HG02981 (cell line): ENCODE results near the gene ISL1.

Experiments
- ATAC-seq: cut with Tn5 transposase; IDR thresholded peaks from one replicate; pipeline ENCODE4 v1.9.1; 2021; ENCODE audit warnings: mild to moderate bottlenecking, moderate library complexity; ENCODE audit not compliant: unreplicated experiment

Gene ISL1

DNA sequence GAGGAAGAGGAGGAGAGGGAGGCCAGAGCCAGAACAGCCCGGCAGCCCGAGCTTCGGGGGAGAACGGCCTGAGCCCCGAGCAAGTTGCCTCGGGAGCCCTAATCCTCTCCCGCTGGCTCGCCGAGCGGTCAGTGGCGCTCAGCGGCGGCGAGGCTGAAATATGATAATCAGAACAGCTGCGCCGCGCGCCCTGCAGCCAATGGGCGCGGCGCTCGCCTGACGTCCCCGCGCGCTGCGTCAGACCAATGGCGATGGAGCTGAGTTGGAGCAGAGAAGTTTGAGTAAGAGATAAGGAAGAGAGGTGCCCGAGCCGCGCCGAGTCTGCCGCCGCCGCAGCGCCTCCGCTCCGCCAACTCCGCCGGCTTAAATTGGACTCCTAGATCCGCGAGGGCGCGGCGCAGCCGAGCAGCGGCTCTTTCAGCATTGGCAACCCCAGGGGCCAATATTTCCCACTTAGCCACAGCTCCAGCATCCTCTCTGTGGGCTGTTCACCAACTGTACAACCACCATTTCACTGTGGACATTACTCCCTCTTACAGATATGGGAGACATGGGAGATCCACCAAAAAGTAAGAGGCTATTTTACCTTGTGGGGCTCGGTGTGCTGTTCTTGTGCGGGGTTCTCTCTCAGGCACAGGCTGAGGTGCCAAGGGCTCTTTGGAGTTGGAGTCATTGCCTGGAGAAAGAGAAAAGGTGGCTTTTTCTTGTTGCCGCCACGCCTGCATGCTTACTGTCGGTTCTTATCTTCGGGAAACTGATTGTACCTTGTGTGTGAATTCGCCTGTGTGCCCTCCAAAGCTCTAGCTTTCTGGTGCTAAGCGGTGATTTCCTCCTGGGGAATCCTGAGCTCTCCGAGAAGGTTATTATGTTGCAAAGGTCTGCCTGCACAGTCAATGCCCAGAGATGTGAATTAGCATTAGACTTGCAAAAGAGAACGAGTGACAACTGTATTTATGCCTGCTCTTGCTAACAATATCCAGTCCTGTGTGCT, at the start of gene ISL1:
TSS of gene ISL1 (plus strand) at position 318 of the 991 bp plus-strand sequence. CDS start at position 542, 224 bp downstream.
- ATAC-seq, result no peak

DNA sequence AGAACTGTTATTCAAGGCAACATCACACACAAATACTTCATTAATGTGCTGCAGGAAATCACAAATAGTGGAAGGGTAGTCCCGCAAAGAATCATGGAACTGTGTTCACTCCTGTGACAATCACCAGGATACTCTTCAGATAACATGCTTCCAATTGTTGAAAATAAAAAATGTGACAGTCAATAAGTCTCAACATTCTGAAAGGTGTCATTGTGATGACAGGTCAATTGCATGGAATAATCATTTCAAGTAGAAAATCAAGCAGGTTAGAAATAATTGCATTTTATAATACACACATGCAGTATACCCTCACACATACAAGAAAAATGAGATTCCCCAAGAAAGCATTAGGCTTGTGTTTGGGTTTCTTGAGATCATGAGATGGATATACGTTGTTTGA, 46.4 kb upstream of the ISL1 start:
- no peak for ATAC-seq

DNA sequence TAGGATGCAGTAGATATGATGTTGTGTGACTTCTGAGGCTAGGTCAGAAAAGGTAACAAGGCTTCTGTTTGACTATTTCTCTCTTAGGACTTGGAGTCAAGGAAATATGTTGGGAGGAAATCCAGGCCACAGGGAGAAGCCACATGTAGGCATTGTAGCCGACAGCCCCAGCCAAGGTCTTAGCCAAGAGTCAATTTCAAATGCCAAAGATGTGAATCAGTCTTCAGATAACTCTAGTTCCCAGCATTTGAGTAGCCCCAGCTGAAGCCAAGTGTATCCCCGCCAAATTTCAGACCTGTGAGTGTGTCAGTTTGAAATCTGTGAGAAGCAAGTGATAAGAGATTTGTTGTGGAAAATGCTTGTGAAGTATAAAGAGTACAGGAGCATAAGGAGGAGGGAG, 38.1 kb upstream of the ISL1 start:
- no peak for ATAC-seq

DNA sequence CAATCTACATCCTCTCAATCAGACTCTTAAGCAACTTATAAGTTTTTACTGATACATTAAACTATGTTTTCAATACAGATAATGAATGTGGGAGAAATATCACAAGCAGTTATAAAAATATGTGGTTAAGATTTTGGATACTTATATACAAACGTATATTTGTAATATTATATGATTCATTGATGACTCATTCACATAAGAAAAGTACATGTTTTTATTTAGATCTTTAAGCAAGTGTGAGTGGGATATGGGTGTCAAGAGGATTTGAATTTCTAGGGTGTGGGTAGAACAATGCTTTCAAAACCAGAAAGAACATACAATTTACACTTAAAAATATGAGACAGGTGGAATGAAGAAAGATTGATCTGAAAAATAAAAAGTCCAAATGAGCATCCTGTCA, 36.1 kb upstream of the ISL1 start:
- no peak for ATAC-seq

DNA sequence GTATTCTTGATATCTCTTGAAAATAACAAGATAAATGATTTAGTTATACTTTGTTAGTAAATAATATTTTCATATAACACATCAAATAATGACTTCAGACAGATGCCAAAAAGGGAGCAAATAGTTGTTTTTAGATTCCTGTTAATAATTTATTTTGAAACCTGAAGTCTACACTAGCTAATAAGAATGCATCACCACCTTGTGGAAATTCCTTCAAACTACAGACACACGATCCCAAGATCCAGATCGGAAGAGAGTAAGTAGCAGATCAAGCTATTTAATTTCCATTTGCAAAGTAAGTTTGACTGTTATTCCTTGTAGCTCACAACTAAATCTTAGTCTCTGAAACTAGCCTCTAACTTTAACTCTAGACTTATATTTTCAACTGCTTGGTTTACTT, 35.5 kb upstream of the ISL1 start:
- no peak for ATAC-seq

DNA sequence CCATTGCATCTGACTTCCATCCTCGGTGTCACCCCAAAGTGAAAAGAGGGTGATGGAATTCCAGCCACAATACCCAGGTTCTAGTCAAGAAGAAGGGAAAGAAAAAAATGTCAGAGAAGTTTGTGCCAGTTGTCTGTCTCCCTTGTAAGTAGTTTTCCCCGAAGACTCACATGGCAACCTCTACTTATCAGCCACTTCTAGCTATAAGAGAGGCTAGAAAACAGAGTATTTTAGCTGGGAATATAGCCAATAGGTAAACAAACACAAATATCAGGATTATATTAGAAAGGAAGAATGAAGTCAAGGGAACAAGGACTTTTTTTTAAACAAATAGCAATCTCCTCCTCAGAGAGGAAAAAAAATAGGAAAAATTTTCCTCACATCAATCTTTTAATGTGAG, 12.2 kb upstream of the ISL1 start:
- no peak for ATAC-seq

DNA sequence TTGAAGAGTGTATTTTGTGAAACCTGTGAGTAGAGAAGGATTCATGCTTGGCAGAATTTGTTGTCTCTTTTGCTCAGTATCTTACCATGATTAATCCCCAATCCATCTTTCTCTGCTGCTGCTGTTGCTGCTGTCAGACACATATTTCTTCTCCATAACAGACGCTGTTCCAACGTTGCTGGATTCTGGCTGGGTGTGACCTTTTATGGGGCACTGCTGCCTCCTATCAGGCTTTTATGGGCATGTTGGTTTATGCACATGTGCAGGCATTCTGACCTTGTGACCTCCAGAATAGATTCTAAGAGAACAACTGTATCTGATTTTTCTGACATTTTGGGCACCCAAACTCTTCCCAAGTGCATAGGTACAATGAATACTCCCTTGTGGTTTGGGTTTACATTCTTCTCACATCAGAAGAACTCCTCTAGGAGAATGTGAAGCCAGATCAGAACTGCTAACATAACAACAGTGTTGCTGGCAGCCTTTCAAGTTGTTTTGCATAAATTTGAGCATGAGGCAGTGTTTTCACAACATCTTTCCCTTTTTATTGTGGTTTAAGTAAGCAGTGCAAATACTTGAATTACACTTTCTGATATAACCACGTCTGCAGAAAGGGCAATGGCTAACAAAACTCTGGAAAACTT, 9.2 kb upstream of the ISL1 start:
- ATAC-seq, result no peak

DNA sequence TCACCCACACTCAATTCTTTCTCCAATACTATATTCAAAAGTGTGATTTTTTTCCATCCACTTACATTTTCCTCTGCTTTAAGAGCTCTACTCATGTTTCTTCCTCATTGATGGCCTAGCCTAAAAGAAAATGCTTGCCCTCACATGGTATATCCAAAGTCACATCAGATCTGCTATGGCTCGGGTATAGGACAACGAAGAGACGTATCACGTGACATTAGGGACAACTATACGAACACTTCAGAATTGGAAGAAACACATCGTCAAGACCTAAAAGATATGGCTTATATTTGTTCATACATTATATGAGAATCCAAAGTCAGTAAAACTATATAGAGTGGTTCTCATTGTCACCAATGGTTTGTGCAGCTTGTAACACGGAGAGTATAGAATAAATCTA, 8.2 kb upstream of the ISL1 start:
- no peak for ATAC-seq

DNA sequence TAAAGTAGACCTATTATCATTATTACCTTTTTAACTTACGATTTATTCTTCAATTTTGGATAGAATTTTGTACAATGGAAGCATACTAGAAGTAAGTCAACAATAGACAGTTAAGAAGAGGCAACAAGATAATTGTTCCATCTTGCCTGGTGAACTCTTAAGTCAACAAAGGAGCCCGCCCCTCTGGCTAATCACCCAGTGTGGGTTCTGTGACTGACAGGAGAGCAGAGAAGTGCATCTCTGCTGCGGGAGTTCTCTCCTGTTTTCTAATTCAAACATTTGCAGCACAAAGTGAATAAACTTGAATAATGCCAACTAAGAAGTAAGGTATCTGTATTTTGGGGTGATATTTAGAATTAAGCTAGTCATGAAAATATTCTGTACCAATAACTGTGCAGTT, 6.7 kb upstream of the ISL1 start:
- no peak for ATAC-seq

DNA sequence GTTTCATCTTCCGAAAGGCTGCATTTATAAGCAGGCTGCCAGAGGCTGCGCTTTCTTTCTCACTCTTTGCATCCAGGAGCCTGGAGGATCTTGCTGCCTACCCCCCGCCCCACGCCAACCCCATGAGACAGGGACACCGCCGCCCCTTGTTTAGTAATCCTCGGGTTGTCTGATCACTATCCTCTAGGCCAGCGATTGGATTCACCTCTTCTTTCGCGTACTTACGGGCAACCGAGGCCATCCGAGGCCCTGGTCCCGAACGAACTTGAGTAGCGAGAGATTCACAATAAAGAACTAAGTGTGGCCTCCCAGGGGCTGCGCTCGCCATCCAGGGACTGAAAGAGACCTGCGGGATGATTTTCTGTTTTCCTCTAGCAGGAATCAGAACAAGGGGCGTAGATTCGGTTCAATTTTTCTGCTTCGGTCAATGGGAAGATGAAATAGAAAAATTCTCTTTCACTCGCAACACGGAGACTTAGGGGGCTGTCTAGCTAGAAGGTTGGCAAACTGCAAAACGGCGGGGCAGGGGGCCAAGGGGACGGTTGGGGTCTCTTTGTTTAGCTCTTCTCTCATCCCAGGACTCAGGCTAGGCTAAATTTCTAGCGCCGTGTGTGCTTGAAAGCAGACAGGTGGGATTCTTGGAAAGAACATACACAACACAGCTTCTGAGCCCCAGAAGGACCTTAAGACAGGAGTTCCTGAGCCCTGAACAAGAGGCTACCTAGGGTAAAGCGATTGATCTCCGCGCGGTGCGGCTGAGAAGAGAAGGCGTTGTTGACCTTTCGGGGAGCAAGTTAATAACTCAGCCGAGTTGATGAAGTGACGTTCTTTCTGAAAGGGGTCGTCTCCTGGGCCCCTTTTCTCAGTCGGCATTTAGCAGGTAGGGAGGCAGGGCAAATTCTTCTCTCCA, 5.8 kb upstream of the ISL1 start:
- no peak for ATAC-seq

DNA sequence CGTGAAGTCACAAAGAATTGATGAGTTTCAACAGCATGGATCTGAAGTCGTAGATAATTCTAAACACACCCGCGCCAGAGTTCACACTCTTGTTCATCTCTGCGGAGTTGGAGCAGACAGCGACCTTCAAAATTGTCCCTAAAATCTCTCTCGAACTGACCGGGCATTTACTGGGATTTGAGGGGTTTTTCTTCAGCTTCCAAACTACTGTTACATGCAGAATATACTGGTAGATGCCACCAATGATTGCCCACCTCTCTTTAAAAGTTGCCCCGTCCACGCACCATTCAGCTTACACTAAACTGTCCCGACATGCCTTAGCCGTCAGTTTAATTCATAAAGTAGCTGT, 5.2 kb upstream of the ISL1 start:
- no peak for ATAC-seq

DNA sequence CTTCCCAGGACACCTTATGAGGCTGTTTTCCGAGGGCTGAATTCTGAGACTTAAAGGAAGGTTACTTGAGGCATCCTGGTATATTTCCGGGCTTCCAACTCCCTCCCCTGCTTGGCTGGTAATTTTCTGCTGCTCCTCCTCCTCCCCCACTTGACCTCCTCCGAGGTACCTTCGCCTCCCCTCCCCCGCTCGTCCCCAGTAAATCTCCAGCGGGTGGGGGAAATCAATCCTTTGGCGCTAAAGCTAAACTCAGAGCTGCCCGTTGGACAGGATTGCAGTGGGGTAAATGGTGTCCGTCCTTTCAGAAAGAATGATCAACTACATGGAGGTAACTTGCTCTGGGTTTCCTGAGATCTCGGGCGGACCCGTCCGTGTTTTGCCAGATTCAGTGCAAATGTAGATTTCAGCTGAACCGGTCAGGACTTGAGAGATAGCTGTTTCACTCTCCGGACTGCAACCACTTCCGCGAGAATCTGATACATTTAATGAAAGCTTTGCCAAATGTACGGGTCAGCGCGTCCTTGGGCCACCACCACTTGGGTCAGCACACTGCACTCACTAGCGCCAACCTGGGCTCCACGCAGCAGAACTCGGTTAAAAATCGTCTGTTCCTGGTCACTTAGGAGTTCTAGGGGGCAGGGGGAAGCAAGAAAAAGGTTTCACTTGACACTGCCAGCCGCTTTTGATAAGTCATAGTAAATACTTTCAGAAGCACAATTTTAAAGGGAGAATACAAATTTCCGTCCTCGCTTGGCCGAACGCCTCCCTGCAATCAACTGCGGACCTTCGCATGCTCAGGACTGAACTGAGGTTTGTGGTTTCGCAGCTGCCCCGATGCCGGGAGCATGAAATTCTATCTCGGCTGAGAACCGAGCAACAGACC, 4.6 kb upstream of the ISL1 start:
- no peak for ATAC-seq

DNA sequence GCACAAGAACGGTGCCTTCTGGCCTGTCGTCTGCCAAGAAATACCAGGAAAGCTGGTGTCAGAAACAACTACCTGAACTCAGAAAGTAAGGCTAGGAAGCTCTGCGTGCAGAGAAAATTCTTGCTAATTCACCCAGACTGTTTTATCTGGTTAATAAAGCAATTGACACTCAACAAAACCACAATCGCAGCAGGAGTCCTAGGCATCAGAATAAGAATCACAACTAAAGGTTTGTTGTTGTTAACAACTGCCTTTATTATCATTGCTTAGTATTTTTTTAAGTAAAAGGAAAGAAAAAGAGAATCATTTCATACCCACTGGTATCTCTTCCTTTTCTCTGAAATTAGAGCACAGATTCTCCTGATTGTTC, 3.9 kb upstream of the ISL1 start:
- ATAC-seq, result no peak

DNA sequence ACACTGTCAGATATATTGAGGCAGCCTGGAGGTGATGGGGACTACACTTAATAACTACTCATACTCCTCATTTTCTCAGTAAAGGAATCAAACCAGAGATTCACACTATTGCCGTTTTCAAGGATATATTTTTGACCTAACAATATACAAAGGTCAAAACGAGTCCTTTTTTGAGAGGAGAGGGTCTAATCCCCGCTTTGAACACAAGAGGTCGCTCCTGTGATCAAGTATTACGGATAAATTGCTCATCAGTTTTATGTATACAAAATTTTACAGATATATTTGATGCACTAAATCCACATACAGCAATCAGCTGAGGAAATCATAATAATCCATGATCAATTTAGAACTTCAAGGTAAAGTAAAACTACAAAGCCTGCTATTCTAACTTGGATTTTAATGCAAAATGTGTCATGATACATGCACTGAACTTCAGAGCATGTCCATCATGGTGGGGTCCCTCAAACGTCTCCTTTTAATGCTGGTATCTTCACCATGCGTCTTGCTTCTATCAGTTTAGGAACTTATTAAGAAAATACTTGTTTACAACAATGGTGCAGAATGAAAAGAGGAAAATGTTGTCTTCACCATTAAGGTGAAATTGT, 2.5 kb upstream of the ISL1 start:
- ATAC-seq, result no peak

DNA sequence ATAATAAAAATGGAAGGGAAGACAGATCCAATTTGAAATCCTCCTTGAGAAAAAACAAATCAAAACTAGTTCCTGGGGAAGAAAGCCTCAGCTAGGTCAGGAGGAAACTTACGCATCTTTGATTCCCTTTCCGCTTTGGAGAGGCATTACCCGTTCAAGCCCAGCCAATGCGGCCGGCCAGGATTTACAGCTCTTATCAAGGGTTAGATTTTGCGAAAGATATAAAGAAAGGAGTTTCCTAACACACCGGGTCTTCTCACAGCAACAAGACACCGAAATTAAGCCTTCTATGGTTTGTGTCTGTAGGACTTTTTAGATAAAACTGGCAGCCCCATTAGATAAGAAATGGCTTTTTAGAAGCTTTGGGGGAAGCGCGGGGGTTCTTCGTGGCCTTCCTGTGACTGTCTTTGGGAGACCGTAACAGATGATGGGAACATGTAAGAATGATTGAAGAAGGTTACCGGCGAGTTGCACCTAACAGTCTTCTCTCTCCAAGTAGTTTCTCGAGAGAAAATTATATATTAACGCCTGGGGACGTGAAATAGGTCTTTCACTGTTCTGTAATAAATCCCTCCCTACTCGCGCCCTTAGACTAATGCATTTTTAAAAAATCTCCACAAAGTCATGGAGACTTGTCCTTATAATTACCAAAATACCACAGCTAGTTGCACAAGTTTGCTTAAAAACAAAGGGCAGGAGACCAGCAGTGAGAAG, 1.3 kb upstream of the ISL1 start:
- ATAC-seq, result no peak

DNA sequence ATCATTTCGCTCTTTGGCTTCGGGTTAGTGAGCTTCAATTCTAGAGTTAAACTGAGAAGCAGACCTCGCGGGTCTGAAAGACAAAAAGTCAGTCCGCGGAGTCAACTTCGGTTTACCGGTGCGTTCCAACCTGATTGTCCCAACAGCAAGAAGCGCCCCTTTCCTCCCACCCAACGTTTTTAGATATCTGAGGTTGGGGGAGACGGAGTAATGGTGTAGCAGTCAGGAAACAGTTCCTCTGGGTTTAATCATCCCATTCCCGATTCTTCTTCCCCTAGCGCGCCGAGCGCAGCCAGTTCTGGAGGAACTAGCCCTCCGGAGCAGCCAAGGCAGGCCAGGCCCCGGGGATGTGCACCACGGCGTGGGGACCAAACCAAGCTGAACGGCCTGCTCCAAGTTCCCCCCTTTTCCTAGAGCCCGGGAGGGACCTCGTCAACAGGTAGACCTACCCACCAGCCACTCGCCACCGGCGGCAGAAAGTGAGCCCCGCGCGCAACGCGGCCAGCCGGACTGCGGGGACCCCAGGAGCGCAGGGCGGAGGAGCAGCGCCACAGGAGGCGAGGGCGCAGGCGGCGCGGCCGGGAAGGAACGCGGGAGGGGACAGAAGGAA, 622 bp upstream of the ISL1 start:
- ATAC-seq, result no peak

DNA sequence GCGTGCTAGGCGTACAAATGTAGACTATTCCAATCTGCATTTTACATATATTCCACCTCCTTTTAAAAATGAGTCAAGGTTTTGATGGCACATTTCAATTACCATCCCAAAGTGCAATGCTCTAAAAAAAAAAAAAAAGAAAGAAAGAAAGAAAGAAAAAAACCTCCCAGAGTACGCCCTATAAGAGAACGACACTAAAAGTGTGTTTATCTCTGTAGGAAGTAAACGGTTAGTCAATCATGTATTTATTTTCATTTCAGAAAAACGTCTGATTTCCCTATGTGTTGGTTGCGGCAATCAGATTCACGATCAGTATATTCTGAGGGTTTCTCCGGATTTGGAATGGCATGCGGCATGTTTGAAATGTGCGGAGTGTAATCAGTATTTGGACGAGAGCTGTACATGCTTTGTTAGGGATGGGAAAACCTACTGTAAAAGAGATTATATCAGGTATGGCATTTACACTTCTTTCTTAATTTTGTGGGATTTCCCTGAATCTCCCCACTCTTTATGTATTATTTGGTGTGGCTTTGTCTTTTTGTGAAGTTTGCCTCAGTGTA, 1.1 kb downstream of the ISL1 start:
- no peak for ATAC-seq

DNA sequence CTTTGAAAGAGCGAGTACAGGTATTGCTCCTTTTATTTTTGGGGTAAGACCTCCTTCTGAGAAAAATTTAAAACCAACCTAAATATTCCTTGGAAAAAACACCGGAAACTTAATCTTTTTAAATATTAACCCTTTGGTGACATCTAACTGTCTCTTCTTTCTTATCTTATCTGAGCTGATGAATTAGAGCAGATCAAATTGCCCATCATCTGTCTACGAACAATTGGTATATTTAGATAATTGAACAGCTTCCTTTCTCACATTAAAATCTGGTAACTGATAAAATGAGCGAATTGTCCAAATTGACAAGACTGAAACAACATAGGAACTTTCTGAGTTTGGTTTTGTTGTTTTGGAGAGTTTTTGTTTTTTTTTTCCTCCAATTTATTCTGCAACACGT, 2.0 kb downstream of the ISL1 start:
- no peak for ATAC-seq
